PC-3 (cell line): Measurements from ENCODE around the gene FYN. TPM values are rescaled to one million over a fixed set of nuclear protein-coding genes. Genes with fewer than 3 reads are reported as not detected.

Source experiments
- ATAC-seq: fragments of 200-7000 bp; cut with Tn5 transposase; 2 replicates; pipeline ENCODE4 v1.9.1; 2020; ENCODE audit warnings: mild to moderate bottlenecking, moderate library complexity
- BruUV-seq: library from RNA; stranded (reverse); fragments of 400-500 nt; replicated peaks from 2 replicates; lab custom pipeline; 2021; lab: Mats Ljungman, UMichigan
- CTCF ChIA-PET: fragments of 300-600 bp; sonication (Branson Sonifier 250); formaldehyde crosslinking; loops from one replicate; lab custom pipeline; 2022; ENCODE audit warnings: antibody characterized with exemption; lab: Charles Lee
- POLR2A ChIA-PET: fragments of 300-600 bp; sonication (Branson Sonifier 250); formaldehyde crosslinking; loops from one replicate; lab custom pipeline; 2022; ENCODE audit warnings: antibody characterized with exemption; ENCODE audit not compliant: unreplicated experiment; lab: Charles Lee
- DNase-seq: peaks from one replicate; pipeline ENCODE4 v3.0.0-alpha.2; 2015
- H2AFZ ChIP-seq: fragments of 300-600 bp; sonication (generic); 2 replicates; pipeline ENCODE4 v1.6.0; 2016; ENCODE audit warnings: antibody characterized with exemption, low read length
- H3F3A ChIP-seq: fragments of 300-600 bp; sonication (generic); one replicate; pipeline ENCODE4 v1.6.0; 2017; ENCODE audit warnings: antibody characterized with exemption, low read length, control low read depth, mild to moderate bottlenecking; ENCODE audit not compliant: unreplicated experiment
- H3K27ac ChIP-seq: fragments of 300-600 bp; sonication (generic); 2 replicates; pipeline ENCODE4 v1.5.1; 2016; ENCODE audit warnings: mild to moderate bottlenecking, low read length
- H3K27me3 ChIP-seq: fragments of 300-600 bp; sonication (generic); 2 replicates; pipeline ENCODE4 v1.6.1; 2016; ENCODE audit warnings: low read length, mixed read lengths
- H3K36me3 ChIP-seq: fragments of 300-600 bp; sonication (generic); 2 replicates; pipeline ENCODE4 v1.6.1; 2016; ENCODE audit warnings: low read depth, mixed run types, low read length, mixed read lengths
- H3K4me1 ChIP-seq: fragments of 300-600 bp; sonication (generic); 2 replicates; pipeline ENCODE4 v1.5.1; 2016; ENCODE audit warnings: low read length; ENCODE audit not compliant: insufficient read depth
- H3K4me2 ChIP-seq: fragments of 300-600 bp; sonication (generic); 2 replicates; pipeline ENCODE4 v1.6.0; 2016; ENCODE audit warnings: low read length
- H3K4me3 ChIP-seq: fragments of 300-600 bp; sonication (generic); 2 replicates; pipeline ENCODE4 v1.5.1; 2016; ENCODE audit warnings: mild to moderate bottlenecking, low read length, mixed read lengths
- H3K79me2 ChIP-seq: fragments of 300-600 bp; sonication (generic); 2 replicates; pipeline ENCODE4 v1.6.1; 2017; ENCODE audit warnings: low read length, mixed read lengths
- H3K9ac ChIP-seq: fragments of 300-600 bp; sonication (generic); 2 replicates; pipeline ENCODE4 v1.6.0; 2016; ENCODE audit warnings: mild to moderate bottlenecking, low read length
- H3K9me2 ChIP-seq: fragments of 300-600 bp; sonication (generic); replicated peaks from 2 replicates; pipeline ENCODE4 v1.6.1; 2016; ENCODE audit warnings: mixed run types, low read length, mixed read lengths
- H3K9me3 ChIP-seq: fragments of 300-600 bp; sonication (generic); 2 replicates; pipeline ENCODE4 v1.6.1; 2016; ENCODE audit warnings: low read length, mixed read lengths
- H4K20me1 ChIP-seq: fragments of 300-600 bp; sonication (generic); 2 replicates; pipeline ENCODE4 v1.6.1; 2016; ENCODE audit warnings: low read length, mixed read lengths
- EZH2 ChIP-seq: fragments of 300-600 bp; sonication (generic); IDR thresholded peaks from one replicate; pipeline ENCODE4 v1.6.1; 2017; ENCODE audit warnings: antibody characterized with exemption, mild to moderate bottlenecking, low read length; ENCODE audit not compliant: unreplicated experiment
- EZH2phosphoT487 ChIP-seq: fragments of 300-600 bp; sonication (generic); IDR thresholded peaks from 2 replicates; pipeline ENCODE4 v1.6.1; 2018; ENCODE audit warnings: mild to moderate bottlenecking, antibody characterized with exemption, low read length, borderline replicate concordance
- intact Hi-C: fragments of 100-400 bp; cut with micrococcal nuclease; formaldehyde crosslinking; loops from 2 replicates; pipeline ENCODE4 v1.9.0; 2023
- total RNA-seq: library from RNA; depleted of rRNA; stranded (reverse); fragments of >200 nt; gene quantifications from 2 replicates; pipeline ENCODE4 v1.2.3, GENCODE V29; 2014
- TF ChIP-seq, protein P1 (sequence below): fragments of 300-600 bp; sonication (generic); conservative IDR thresholded peaks from 2 replicates; pipeline ENCODE4 v1.5.1; 2017; ENCODE audit warnings: antibody characterized with exemption, low read depth, mild to moderate bottlenecking, low read length

FYN gene
- total RNA-seq, 1 experiment from 2014 or later = 27.6 TPM

- intact Hi-C loops = loop anchor here (5.0 to 10.0 kb wide), 2 partner anchors 66 to 174 kb away; partner anchors contain the start of gene REV3L
- Histone ChIP-seq H3K9ac (no peak overlapping the region), H3K9me3 (no peaks in the 10 kb centered on the region), H3K4me2 (peak overlapping the region; percentile 65), H3K27me3 (no peaks in the 10 kb centered on the region), H3K9me2 (no peaks in the 10 kb centered on the region), H3K27ac (peak overlapping the region; percentile 18; the same call in 1 of the 2 replicates), H3K4me3 (peak overlapping the region; percentile 49; the same call in 1 of the 2 replicates), H2AFZ (0 out of 2 replicates have a peak overlapping the region, but pooled peaks have one; percentile 61), H3K4me1 (peaks cover 39% of the 10 kb centered on the region), H3K36me3 (no peaks in the 10 kb centered on the region), H3F3A (no peaks in the 10 kb centered on the region), H3K79me2 (no peaks in the 10 kb centered on the region), H4K20me1 (no peaks in the 10 kb centered on the region)
- no peak for TF ChIP-seq EZH2
- TF ChIP-seq, protein P1, sequence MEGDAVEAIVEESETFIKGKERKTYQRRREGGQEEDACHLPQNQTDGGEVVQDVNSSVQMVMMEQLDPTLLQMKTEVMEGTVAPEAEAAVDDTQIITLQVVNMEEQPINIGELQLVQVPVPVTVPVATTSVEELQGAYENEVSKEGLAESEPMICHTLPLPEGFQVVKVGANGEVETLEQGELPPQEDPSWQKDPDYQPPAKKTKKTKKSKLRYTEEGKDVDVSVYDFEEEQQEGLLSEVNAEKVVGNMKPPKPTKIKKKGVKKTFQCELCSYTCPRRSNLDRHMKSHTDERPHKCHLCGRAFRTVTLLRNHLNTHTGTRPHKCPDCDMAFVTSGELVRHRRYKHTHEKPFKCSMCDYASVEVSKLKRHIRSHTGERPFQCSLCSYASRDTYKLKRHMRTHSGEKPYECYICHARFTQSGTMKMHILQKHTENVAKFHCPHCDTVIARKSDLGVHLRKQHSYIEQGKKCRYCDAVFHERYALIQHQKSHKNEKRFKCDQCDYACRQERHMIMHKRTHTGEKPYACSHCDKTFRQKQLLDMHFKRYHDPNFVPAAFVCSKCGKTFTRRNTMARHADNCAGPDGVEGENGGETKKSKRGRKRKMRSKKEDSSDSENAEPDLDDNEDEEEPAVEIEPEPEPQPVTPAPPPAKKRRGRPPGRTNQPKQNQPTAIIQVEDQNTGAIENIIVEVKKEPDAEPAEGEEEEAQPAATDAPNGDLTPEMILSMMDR = no peak
- TF ChIP-seq EZH2phosphoT487 = no peak
- no TSS peak for BruUV-seq
- peak; percentile 14; the same call in 1 of the 2 replicates for ATAC-seq
- CTCF ChIA-PET = no interaction called here
- DNase-seq = peak; percentile 47
- POLR2A ChIA-PET = interaction anchor here (0.6 kb wide), 1 partner anchor 16 kb away, joined by 3 read pairs; no protein-coding TSS in a partner anchor
Observed at GRCh38 chr6:111658462-111659154, 214.6 kb downstream of the FYN start.

DNA sequence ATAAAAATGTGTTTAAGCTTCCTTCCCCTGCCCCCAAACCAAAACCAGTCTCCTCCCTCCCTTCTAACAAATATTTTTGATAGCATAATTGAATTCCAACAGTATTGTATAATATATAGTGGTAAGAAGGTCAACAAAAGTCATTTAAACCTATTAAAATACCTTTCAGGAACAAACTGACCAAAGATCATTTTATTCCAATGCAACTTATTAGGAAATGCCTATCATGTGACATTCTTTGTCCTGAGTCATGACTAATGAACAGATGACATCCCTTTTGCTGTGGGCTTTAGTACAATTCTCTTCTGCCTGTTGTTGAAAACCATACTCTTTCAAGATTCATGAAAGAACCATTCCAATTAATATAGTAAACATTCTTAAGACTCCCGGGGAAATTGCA lies 216.1 kb downstream of the FYN start:
- DNase-seq = peak; percentile 75
- H3K36me3 ChIP-seq = no peaks in the 10 kb centered on the region
- H3K27ac ChIP-seq = 0 out of 2 replicates have a peak overlapping the region, but pooled peaks have one; percentile 4
- no peaks in the 10 kb centered on the region for H3F3A ChIP-seq
- no peak overlapping the region for H2AFZ ChIP-seq
- H3K79me2 ChIP-seq = no peaks in the 10 kb centered on the region
- no TSS peak for BruUV-seq
- no peaks in the 10 kb centered on the region for H3K9me3 ChIP-seq
- intact Hi-C loops = loop anchor here (5.0 to 10.0 kb wide), 2 partner anchors 65 to 172 kb away; partner anchors contain the start of gene REV3L
- H4K20me1 ChIP-seq = no peaks in the 10 kb centered on the region
- no peak for TF ChIP-seq EZH2
- no peak for TF ChIP-seq EZH2phosphoT487
- TF ChIP-seq, protein P1 = no peak
- H3K4me1 ChIP-seq = peaks cover 44% of the 10 kb centered on the region
- H3K4me2 ChIP-seq = 0 out of 2 replicates have a peak overlapping the region, but pooled peaks have one; percentile 9
- ChIA-PET CTCF (no interaction called here), POLR2A (no interaction called here)
- peak; percentile 55 for ATAC-seq
- no peak overlapping the region for H3K9ac ChIP-seq
- H3K4me3 ChIP-seq = no peak overlapping the region
- H3K27me3 ChIP-seq = no peaks in the 10 kb centered on the region
- H3K9me2 ChIP-seq = no peaks in the 10 kb centered on the region

DNA sequence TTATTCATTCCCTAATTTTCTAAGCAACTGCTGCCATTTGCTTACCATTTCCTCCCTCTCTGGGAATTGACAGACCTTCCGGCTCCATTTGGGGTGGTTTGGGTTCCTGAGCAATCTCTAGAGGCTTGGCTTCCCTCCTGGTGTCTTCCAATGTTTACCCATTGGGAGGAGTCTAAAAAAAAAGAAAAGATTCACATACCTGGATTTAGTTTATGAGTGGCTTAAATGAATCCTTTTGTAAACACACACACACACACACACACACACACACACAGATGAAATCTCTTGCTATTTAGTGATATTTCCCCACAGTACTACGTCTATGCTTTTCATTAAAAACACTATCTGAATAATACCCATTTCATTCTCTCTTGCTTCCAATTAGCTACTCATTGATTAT lies 219.3 kb downstream of the FYN start:
- ChIA-PET CTCF (interaction anchor here (0.5 kb wide), 1 partner anchor 331 kb away, joined by 4 read pairs; no protein-coding TSS in a partner anchor), POLR2A (no interaction called here)
- Histone ChIP-seq H3F3A (no peaks in the 10 kb centered on the region), H3K9ac (no peak overlapping the region), H3K27ac (no peak overlapping the region), H3K36me3 (no peaks in the 10 kb centered on the region), H3K4me1 (peaks cover 38% of the 10 kb centered on the region), H4K20me1 (no peaks in the 10 kb centered on the region), H2AFZ (no peak overlapping the region), H3K4me2 (no peak overlapping the region), H3K27me3 (no peaks in the 10 kb centered on the region), H3K4me3 (no peak overlapping the region), H3K9me2 (no peaks in the 10 kb centered on the region), H3K79me2 (no peaks in the 10 kb centered on the region), H3K9me3 (no peaks in the 10 kb centered on the region)
- peak; percentile 64 for DNase-seq
- BruUV-seq = no TSS peak
- ATAC-seq = peak; percentile 61
- TF ChIP-seq, protein P1 = no peak
- TF ChIP-seq EZH2 = no peak
- no peak for TF ChIP-seq EZH2phosphoT487
- intact Hi-C loops = loop anchor here (10.0 kb wide), 1 partner anchor 169 kb away; the partner anchor contains the start of gene REV3L
